NCI-H187 (cell line): ENCODE results near the gene ACCSL.

Source experiments
- DNase-seq, 2 experiments: peaks; one replicate each; lab custom pipeline; 2025; lab: John Stamatoyannopoulos, UW

Gene ACCSL

DNA sequence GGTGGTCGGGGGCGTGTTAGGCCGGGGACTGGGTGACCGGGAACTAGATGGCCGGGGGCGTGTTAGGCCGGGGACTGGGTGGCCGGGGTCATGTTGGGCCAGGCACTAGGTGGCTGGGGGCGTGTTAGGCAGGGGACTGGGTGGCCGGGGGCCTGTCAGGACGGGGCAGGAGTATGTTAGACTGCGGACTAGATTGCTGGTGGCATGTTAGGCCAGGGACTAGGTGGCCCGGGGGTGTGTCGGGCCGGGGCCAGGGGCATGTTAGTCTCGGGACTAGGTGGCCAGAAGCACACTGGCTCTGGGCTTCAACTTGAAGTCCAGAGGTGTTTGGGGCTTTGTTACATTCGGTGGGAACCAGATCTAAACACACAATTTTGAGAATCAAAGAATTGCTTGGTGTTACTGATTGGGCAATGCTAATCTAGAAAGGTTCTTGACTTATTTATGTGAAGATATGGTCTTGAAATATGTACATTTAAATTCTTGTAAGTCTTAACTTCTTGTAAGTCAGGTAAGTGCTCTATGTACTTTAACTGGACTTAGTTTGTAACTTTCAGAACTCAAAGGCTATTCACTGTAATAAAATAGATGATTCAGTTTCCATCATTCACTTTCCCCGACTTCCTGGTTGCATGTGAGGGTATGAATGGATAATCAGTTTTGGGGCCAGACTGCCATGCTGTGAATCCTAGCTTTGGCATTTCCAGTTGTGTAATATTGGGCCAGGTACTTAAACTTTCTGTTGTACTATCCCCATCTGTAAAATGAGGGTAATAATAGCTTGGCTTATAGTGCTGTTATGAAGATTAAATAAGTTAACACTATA, 48.8 kb downstream of the ACCSL start:
- DNase-seq = no peak

- no peak for DNase-seq
Observed at GRCh38 chr11:44097821-44098220, 50.0 kb downstream of the ACCSL start.

DNA sequence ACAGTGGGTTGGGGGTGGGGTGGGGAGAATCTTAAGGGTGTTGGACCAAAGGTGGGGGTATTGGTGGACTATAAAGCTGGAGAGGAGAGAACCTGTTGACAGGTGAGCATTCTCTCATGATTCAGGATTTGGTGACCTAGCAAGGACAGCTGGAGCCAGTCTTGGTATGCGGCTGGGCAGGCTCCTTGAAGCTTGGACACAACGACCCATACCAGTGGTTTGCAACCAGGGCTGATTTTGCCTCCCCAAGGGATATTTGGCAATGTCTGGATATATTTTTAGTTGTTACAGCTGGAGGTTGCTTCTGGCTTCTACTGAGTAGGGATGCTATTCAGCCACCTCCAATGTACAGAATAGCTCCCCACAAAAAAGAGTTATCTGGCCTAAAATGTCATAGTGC, 53.3 kb downstream of the ACCSL start:
- DNase-seq = no peak

GRCh38 chr11:44104481-44105294, 56.9 kb downstream of the ACCSL start:
- DNase-seq = no peak

DNA sequence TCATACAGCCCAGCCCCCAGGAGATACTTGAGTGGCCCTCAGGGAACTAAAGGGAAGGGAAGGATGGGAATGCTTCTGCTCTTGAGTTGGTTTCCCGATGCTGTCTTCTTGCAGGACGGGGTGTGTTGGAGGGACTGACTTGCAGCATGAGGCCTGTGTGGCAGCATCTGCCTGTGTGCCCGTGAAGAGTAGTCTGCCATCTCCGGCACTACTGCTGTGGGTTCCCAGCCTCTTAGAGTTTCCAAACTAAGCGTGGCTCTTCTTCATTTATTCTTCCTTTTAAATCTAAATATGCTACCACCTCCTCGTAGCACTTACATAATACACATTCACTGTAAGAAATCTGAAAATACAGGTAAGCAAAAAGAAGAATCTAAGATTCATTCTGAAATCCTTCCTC, 60.5 kb downstream of the ACCSL start:
- no peak for DNase-seq
